NCI-H146 treated with DMSO at 0.1 percent for 48 hours (cell line): ENCODE data around the gene PTPRJ.
"Not testable (repeated sequence)": the region's sequence is repeated elsewhere in the genome, so short reads cannot be mapped to it uniquely, and the experiment has no call there.

Experiments used
- DNase-seq: peaks from one replicate; lab custom pipeline; 2025; ENCODE audit not compliant: unreplicated experiment; lab: John Stamatoyannopoulos, UW

Gene PTPRJ

GRCh38 chr11:47980088-47980906 lies at the start of gene PTPRJ:
TSS of gene PTPRJ (plus strand) at chr11:47980559. CDS start at chr11:47980913, 354 bp downstream.
- DNase-seq, result peak; percentile 10

- DNase-seq, result no peak
Observed at GRCh38 chr11:47932544-47932943, 47.8 kb upstream of the PTPRJ start.

- DNase-seq, result not testable (repeated sequence)
Observed at GRCh38 chr11:47933797-47934196, 46.6 kb upstream of the PTPRJ start.

GRCh38 chr11:47938791-47939560 lies 41.4 kb upstream of the PTPRJ start:
- no peak for DNase-seq

GRCh38 chr11:47940904-47941649 lies 39.3 kb upstream of the PTPRJ start:
- DNase-seq, result no peak

- no peak for DNase-seq
Observed at GRCh38 chr11:47941907-47942558, 38.3 kb upstream of the PTPRJ start.

GRCh38 chr11:47943721-47944586 lies 36.4 kb upstream of the PTPRJ start:
- peak; percentile 24 for DNase-seq

- DNase-seq, result no peak
Observed at GRCh38 chr11:47944632-47945031, 35.7 kb upstream of the PTPRJ start.

GRCh38 chr11:47946682-47947559 lies 33.4 kb upstream of the PTPRJ start:
- no peak for DNase-seq

- DNase-seq, result no peak
Observed at GRCh38 chr11:47948137-47948536, 32.2 kb upstream of the PTPRJ start.

- DNase-seq, result not testable (repeated sequence)
Observed at GRCh38 chr11:47949001-47949675, 31.2 kb upstream of the PTPRJ start.

GRCh38 chr11:47950396-47950795 lies 30.0 kb upstream of the PTPRJ start:
- DNase-seq, result no peak

GRCh38 chr11:47951504-47951903 lies 28.9 kb upstream of the PTPRJ start:
- DNase-seq, result not testable (repeated sequence)

GRCh38 chr11:47955061-47955755 lies 25.2 kb upstream of the PTPRJ start:
- no peak for DNase-seq

- DNase-seq, result no peak
Observed at GRCh38 chr11:47960015-47960414, 20.3 kb upstream of the PTPRJ start.

- DNase-seq, result no peak
Observed at GRCh38 chr11:47961383-47961782, 19.0 kb upstream of the PTPRJ start.

- DNase-seq, result no peak
Observed at GRCh38 chr11:47964546-47964945, 15.8 kb upstream of the PTPRJ start.
